GM12878 (cell line): ENCODE data around the gene REM2. TPM values are rescaled to one million over a fixed set of nuclear protein-coding genes. Genes with fewer than 3 reads are reported as not detected.

Experiments
- ATAC-seq: fragments of 200-7000 bp; cut with Tn5 transposase; 3 replicates; pipeline ENCODE4 v1.9.1; 2020; ENCODE audit warnings: mild to moderate bottlenecking, moderate library complexity
- BruUV-seq: library from RNA; stranded (reverse); fragments of 400-500 nt; replicated peaks from 2 replicates; lab custom pipeline; 2021; lab: Mats Ljungman, UMichigan
- CTCF ChIA-PET: fragments of 300-600 bp; sonication (Branson Sonifier 250); formaldehyde crosslinking; extraction: SDS; loops from one replicate; lab custom pipeline; 2021; ENCODE audit warnings: inconsistent platforms; lab: Yijun Ruan, JAX
- POLR2A ChIA-PET: fragments of 350-600 bp; formaldehyde crosslinking; extraction: SDS; loops from one replicate; lab custom pipeline; 2021; ENCODE audit warnings: inconsistent platforms; lab: Charles Lee
- RAD21 ChIA-PET: fragments of 300-600 bp; sonication (Branson Sonifier 250); formaldehyde crosslinking; loops from one replicate; lab custom pipeline; 2023; ENCODE audit warnings: antibody characterized with exemption; ENCODE audit not compliant: unreplicated experiment; lab: Charles Lee
- SMC1A ChIA-PET: fragments of 300-600 bp; sonication (Branson Sonifier 250); formaldehyde crosslinking; loops from one replicate; lab custom pipeline; 2023; ENCODE audit not compliant: unreplicated experiment, uncharacterized antibody; lab: Charles Lee
- DNase-seq: peaks from one replicate; pipeline ENCODE4 v3.0.0-alpha.2; 2011; ENCODE audit warnings: low read depth, low spot score
- FAIRE-seq: peaks from 3 replicates; lab custom pipeline; 2011; peaks lifted over from hg19 to GRCh38; lab: Jason Lieb, UNC
- H2AFZ ChIP-seq: 2 replicates; pipeline ENCODE4 v1.6.0; 2011; ENCODE audit warnings: low read depth, low read length, control low read depth; ENCODE audit not compliant: control insufficient read depth
- H3K27ac ChIP-seq: 2 replicates; pipeline ENCODE4 v1.5.1; 2011; ENCODE audit warnings: control low read depth; ENCODE audit not compliant: control insufficient read depth, insufficient read depth
- H3K27me3 ChIP-seq, 2 experiments: replicated peaks in 1 of 2; 2 replicates each; pipeline versions ENCODE4 v1.6.0 to v1.6.1; 2011; ENCODE audit warnings: low read length in 1 of 2; ENCODE audit not compliant: control insufficient read depth in 2 of 2, insufficient read depth in 2 of 2
- H3K36me3 ChIP-seq, 2 experiments: 2 replicates each; pipeline ENCODE4 v1.5.1; 2011; ENCODE audit warnings: low read length in 1 of 2; ENCODE audit not compliant: control insufficient read depth in 2 of 2, insufficient read depth in 2 of 2
- H3K4me1 ChIP-seq: 2 replicates; pipeline ENCODE4 v1.6.1; 2011; ENCODE audit warnings: mild to moderate bottlenecking, low read length, moderate library complexity, mixed read lengths; ENCODE audit not compliant: control insufficient read depth, insufficient read depth
- H3K4me2 ChIP-seq: 2 replicates; pipeline ENCODE4 v1.6.0; 2011; ENCODE audit warnings: control low read depth; ENCODE audit not compliant: control insufficient read depth, insufficient read depth
- H3K4me3 ChIP-seq: fragments of 200-600 bp; sonication (generic); 2 replicates; pipeline ENCODE4 v1.5.1; 2016
- H3K79me2 ChIP-seq: 2 replicates; pipeline ENCODE4 v1.6.0; 2011; ENCODE audit warnings: low read length; ENCODE audit not compliant: control insufficient read depth, insufficient read depth
- H3K9ac ChIP-seq: 2 replicates; pipeline ENCODE4 v1.8.0; 2011; ENCODE audit warnings: low read length, control low read depth, mixed read lengths; ENCODE audit not compliant: control insufficient read depth, insufficient read depth
- H3K9me3 ChIP-seq: replicated peaks from 3 replicates; pipeline ENCODE4 v1.5.1; 2011; ENCODE audit warnings: mild to moderate bottlenecking, low read length; ENCODE audit not compliant: control insufficient read depth, insufficient read depth
- H4K20me1 ChIP-seq: 2 replicates; pipeline ENCODE4 v1.6.0; 2011; ENCODE audit not compliant: control insufficient read depth, insufficient read depth
- MEF2B ChIP-seq: fragments of 450-650 bp; IDR thresholded peaks from 2 replicates; pipeline ENCODE4 v1.6.1; 2018; ENCODE audit warnings: mild to moderate bottlenecking, moderate library complexity; ENCODE audit not compliant: partially characterized antibody, poor library complexity, severe bottlenecking
- NFIC ChIP-seq: IDR thresholded peaks from 2 replicates; pipeline ENCODE4 v1.6.1; 2012; ENCODE audit warnings: low read depth, mild to moderate bottlenecking, inconsistent platforms, low read length, moderate library complexity
- NFYA ChIP-seq: IDR thresholded peaks from 2 replicates; pipeline ENCODE4 v1.6.1; 2011; ENCODE audit warnings: low read depth, mild to moderate bottlenecking, low read length, improper control_type of control experiment, borderline replicate concordance
- NKRF ChIP-seq: fragments of 450-650 bp; conservative IDR thresholded peaks from 2 replicates; pipeline ENCODE4 v1.6.1; 2017; ENCODE audit warnings: mild to moderate bottlenecking, moderate library complexity
- NR2F1 ChIP-seq: fragments of 450-650 bp; conservative IDR thresholded peaks from 2 replicates; pipeline ENCODE4 v1.6.1; 2017; ENCODE audit warnings: mild to moderate bottlenecking
- PKNOX1 ChIP-seq: fragments of 450-650 bp; IDR thresholded peaks from 2 replicates; pipeline ENCODE4 v1.6.1; 2016; ENCODE audit warnings: mild to moderate bottlenecking
- SKIL ChIP-seq: fragments of 450-650 bp; IDR thresholded peaks from 2 replicates; pipeline ENCODE4 v1.6.1; 2017; ENCODE audit warnings: mild to moderate bottlenecking, low read depth, inconsistent platforms; ENCODE audit not compliant: poor library complexity, severe bottlenecking
- STAT3 ChIP-seq: IDR thresholded peaks from 2 replicates; pipeline ENCODE4 v1.6.1; 2011; ENCODE audit warnings: low read depth, low read length, improper control_type of control experiment
- TCF12 ChIP-seq: IDR thresholded peaks from 2 replicates; pipeline ENCODE4 v1.6.1; 2011; ENCODE audit warnings: low read depth, mild to moderate bottlenecking, low read length
- WGBS: methylation state at CpG from one replicate; pipeline ENCODE4 v1.1.6; 2016; ENCODE audit warnings: low lambda C conversion rate; ENCODE audit not compliant: insufficient replicate concordance, insufficient coverage; ENCODE audit errors: missing lambda C conversion rate; 5-methylcytosine and 5-hydroxymethylcytosine counted together
- in situ Hi-C: fragments of 300-500 bp; cut with MboI; formaldehyde crosslinking; loops from 9 replicates; pipeline ENCODE4 v1.14.3; 2018; ENCODE audit warnings: mixed read lengths
- intact Hi-C: fragments of 100-400 bp; cut with micrococcal nuclease; formaldehyde crosslinking; loops from one replicate; pipeline ENCODE4 v1.14.2; 2022; ENCODE audit not compliant: unreplicated experiment
- polyA plus RNA-seq, 11 experiments: library from polyadenylated mRNA; depleted of rRNA in 4 of 11; unstranded in 6 of 11; stranded (reverse) in 5 of 11; fragments of >200 nt; fragmentation: Nextera tagmentation in 4 of 11; fragmentation: Illumina TruSeq in 1 of 11; extraction: Ambion mirVana in 4 of 11; extraction: Trizol in 1 of 11; gene quantifications; 1 replicate in 1 of 11; 2 replicates in 10 of 11; pipeline versions ENCODE4 v1.2.1 to v1.2.3, GENCODE V29; 2011 to 2016; ENCODE audit warnings: inconsistent platforms in 2 of 11, missing spikeins in 2 of 11, low read depth in 1 of 11
- total RNA-seq, 4 experiments: library from RNA; depleted of rRNA in 3 of 4; stranded (reverse); fragments of >200 nt in 3 of 4; fragmentation: Illumina TruSeq in 1 of 4; extraction: Trizol in 1 of 4; gene quantifications; 2 replicates each; pipeline versions ENCODE4 v1.2.1 to v1.2.3, GENCODE V29; 2013 to 2021

Gene REM2
- total and polyA plus RNA-seq, 10 of the 15 experiments (the other 5 are each of a cell fraction or from before 2014, with no cell fraction given) = 0.27 to 1.5 (median 0.83) TPM

- Histone ChIP-seq H3K9me3 (no peaks in the 10 kb centered on the region), H3K4me3 (no peak overlapping the region), H3K4me1 (peaks cover 8% of the 10 kb centered on the region), H3K79me2 (peaks cover 45% of the 10 kb centered on the region), H4K20me1 (no peaks in the 10 kb centered on the region), H3K36me3 (peaks cover 2 to 7% of the 10 kb centered on the region in 2 experiments; a peak in 3 of 4 replicates), H3K27me3 (no peaks in the 10 kb centered on the region), H3K4me2 (peak overlapping the region; percentile 40; the same call in 1 of the 2 replicates), H3K27ac (no peak overlapping the region), H2AFZ (no peak overlapping the region), H3K9ac (no peak overlapping the region)
- DNase-seq = no peak
- ChIA-PET POLR2A (interaction anchor here (0.7 to 6.2 kb wide), 8 partner anchors 12 to 121 kb away, joined by 3 to 73 read pairs (median 4); partner anchors contain the start of genes LRP10 and PRMT5), CTCF (interaction anchor here (0.6 to 6.0 kb wide), 11 partner anchors 14 to 636 kb away, joined by 3 to 56 read pairs (median 3); partner anchors contain the start of genes LRP10 and PRMT5), RAD21 (interaction anchor here (1.1 to 1.7 kb wide), 6 partner anchors 8 to 86 kb away, joined by 3 to 8 read pairs (median 4); no protein-coding TSS in a partner anchor), SMC1A (interaction anchor here (0.6 to 2.3 kb wide), 12 partner anchors 10 to 296 kb away, joined by 3 to 9 read pairs (median 4); partner anchors contain the start of gene PRMT5)
- BruUV-seq = no TSS peak
- intact Hi-C loops = loop anchor here (5.0 to 10.0 kb wide), 2 partner anchors 44 to 431 kb away; partner anchors contain the start of gene LRP10
- 86% methylated on average over 8 of the region's 8 CpGs for WGBS
- no peak for ATAC-seq
- FAIRE-seq = no peak
- in situ Hi-C loops = no loop called here
- TF ChIP-seq NR2F1 (no peak), NFIC (no peak), NFYA (no peak), NKRF (no peak), MEF2B (no peak), PKNOX1 (no peak), STAT3 (no peak), SKIL (no peak), TCF12 (no peak)
Measured at GRCh38 chr14:22915886-22916521, 33.0 kb downstream of the REM2 start.
